GM19395 (cell line): Measurements from ENCODE around the gene FSIP2.

Experiments used
- ATAC-seq: cut with Tn5 transposase; IDR thresholded peaks from one replicate; pipeline ENCODE4 v1.9.1; 2021; ENCODE audit warnings: mild to moderate bottlenecking, moderate library complexity; ENCODE audit not compliant: unreplicated experiment

FSIP2 gene, protein sequence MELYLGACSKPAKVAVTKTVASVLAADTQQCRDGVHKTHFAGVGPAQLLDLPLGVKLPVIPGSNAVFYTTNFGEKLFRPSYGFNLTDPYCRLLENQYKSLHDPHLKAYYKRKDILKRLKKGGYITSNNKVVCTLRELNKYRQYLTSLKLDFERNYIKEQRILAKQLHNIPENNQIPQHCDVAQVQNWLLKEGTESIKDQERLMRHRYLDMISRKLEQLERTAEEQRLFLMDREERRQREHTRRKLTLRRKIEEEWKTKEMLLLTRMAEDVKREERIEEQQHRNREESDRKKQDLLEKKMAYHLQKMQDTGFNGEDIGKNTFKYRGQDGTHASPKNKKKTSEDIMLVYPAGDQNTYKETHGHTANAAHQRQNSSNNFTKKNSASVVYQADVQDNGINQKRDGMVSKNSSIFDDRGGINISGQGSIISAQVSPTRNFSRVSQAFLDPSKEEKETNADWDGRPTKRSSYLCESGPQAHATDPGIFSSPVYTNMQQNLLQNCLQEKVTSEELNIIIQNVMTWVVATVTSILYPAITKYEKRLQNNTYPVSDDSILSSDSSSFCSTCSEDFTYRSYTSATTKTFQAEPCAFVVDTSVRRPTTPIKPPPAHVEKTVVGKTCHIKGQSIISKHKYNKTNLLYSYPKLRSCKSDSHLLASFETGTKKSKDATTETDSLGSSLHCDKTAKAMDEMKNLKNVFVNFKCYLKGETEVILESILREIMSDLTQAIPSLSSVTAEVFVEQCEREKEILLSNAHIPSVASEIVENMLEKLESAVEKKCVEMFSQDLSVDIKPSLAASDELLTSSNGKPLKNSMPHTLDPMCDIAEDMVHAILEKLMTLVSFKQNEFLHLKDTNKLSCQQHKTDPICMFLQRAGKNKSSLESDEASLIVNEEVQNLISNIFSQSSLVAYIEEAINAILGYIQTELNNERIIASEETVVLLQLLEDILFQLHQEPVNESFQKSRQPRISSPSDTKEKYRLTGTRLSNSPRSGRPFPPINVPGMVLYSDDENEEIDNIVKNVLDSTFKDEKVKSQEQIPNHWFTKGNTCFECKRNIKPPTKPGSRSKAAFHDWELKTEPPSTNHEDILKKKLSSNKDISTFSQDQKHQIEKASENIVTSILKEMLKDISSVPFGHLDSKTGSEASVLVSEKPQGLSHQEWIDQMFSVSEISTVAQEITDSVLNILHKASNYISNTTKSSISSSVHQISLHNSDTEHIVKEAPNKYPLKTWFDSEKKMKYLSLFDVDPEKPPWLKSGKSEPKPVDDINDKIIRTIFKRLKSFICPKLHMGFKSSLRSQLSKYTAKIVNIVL (N-terminal part only)

DNA sequence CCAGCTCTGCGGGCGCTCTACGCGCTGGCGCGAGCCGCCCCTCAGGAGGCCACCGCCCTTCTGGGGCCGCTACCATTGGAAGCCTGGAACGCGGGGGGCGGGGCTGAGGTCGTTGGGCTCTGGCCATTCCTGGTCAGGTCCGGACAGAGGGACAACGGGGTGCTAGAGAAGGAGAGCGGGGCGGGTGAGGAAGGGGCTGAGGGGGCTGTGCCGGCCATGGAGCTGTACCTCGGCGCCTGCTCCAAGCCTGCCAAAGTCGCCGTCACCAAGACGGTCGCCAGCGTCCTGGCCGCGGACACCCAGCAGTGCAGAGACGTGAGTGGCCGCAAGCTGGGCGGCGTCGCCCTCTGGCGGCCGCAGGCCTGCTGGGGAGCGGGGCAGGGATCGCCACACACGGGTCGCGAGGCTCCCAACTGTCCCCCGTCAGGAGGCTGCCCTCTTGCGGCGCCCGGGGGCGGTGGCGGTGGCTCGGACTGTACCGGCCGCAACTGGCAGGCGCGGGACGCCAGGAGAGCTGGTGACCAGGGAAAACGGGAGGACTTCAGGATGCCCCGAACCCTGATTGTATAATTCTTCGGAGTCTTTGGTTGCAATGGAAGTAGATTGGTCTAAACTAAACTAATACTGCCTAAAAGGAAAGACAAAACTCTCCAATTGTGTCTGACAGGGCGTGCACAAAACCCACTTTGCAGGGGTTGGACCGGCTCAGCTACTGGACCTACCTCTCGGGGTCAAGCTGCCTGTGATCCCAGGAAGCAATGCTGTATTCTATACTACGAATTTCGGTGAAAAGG lies at the start of gene FSIP2:
Gene FSIP2, plus strand, starts transcription at position 126 of the 794 bp plus-strand sequence. Its CDS starts 91 bp downstream, at position 217.
- peak; percentile 93 for ATAC-seq

DNA sequence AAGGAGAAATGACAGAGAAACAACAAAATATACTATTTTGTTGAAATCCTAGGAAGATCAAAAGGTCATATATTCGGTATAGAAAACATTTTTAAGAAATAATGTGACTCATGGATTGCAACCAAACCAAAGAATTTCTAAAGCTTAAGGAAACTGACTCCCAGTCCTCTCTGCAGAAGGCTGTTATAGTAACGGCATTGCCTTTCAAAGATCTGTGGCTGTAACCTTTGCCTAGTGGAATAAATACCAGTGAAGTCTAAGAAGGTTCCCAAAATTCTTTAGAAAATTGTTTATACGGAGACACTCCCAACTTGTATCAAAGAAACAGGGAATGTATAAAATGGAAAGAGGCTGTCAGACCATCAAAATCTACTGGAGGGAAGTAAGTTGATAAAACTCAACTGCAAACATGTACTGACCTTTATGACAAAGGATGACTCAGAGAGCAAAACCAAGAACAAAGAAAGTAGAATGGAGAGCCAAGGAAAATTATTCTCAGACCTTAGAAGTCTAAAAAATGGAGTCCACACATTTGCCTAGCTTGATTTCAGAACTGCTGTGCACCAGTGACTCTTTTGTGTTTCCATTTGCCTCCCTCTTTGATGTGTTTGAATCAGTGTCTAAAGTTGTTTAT lies 48.6 kb upstream of the FSIP2 start:
- ATAC-seq = no peak

DNA sequence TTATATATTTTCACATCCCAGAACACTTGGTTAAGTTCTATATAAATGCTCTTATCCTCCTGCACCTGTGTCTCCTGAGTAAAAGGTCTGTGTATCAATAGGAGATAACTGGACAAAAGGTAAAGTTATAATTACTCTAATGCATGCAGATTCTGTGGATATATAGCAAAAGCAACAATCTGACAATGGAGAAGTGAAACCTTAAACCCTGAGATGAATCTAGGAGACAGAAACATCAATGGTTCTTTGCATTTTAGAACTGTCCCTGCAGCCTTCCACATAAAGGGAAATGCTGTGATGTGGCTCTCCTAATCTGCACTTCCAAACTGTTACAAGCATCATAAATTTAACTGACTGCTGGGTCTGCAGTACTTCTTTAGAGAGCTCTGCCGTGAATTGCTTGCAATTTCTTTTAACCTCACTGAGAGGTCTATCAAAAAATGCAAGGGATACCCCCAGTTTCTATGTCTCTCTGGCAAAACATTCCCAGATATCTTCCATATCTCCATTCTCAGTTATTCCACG lies 42.8 kb upstream of the FSIP2 start:
- no peak for ATAC-seq

DNA sequence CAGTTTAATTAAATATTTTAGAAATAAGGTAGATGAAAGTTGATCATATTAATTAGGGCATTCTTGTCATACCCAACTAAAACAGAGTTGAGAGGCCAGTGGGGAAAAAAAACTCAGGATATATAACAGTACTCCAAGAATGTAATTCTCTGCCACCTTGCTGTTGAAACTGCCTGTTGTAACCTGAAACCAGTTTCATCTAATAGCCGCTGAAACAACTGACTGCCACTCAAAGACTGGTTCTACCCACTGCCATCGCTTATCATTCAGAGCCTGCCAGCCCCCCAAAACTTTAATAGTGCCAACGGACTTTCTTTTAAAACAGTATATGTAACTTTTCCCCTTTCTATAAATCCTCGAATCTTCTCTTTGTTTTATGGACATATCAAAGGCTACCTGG lies 37.7 kb upstream of the FSIP2 start:
- ATAC-seq = no peak

DNA sequence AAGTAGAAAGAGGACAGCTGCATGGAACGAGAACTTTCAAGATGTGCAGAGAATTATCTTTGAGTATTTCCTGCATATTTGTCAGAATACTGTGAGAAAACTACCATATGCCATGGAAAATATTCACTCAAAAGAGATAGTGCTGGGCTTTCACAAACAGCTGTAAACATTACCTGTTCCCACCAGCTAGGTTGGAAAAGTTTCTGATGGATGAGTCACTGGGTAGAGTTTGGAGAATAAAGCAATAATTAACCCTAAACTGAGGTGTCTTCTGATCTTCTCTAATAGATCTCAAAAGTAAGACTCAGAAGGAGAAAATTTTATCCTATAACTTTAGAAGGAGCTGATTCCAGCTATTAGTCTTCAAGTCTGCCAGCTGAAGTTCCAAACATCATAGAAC lies 3.9 kb upstream of the FSIP2 start:
- no peak for ATAC-seq

DNA sequence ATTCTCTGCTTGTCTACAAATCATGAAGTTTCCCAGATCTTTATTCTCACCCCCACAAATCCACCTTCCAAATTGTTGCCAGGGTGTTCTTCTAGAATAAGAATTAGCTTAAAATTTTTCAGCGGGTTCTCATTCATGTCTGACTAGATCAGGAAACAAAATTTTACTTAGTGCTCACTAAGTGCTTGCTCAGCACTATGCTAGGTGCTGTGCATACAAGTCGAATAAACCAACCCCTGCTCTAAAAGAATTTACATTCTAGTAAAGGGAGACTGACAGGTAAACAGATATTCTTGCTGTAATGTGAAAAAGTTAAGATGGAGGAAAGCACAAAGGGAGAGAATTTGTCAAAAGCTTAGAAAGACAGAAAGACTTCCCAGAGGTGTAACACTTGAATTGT lies 2.4 kb upstream of the FSIP2 start:
- no peak for ATAC-seq

DNA sequence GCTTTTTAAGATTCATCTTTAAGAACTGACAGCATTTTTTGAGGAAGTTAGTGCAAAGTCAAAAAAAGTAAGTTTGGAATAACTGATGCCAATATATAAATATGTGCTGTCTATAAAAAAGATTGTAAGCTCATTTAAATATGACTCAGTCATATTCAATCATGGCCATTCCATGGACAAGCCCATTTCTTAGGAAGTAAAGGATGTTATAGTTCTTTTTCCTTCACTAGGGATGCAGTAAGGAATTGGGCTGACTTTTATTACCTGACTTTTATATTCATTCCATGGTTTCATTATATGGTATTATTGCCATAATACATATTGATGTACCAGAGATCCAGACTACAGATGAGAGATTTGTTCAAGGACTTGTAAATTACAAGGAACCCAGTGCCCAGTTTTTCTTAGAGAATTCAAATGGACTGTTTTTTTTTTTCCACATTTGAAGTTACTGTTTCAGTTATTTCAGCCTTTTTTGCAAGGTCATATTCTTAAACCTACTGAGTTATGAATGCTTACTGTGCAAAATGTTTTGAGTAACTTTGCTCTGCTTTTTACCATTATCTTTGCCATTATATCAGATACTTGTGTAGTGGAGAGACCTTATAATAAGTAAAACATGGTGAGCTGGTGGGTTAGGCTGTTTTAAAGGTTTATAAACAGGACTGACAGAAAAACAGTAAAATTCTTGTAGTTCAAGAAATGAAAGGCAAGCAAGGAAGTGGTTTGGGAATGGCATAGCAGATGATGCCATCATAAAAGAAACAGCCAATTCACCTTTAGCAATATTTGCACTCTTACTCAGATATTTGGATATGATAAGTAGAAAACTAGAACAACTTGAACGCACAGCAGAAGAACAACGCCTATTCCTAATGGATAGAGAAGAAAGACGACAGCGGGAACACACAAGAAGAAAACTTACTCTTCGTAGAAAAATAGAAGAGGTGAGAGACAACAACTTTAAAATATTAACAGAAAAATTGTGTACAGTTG lies 7.6 kb downstream of the FSIP2 start:
- ATAC-seq = no peak

DNA sequence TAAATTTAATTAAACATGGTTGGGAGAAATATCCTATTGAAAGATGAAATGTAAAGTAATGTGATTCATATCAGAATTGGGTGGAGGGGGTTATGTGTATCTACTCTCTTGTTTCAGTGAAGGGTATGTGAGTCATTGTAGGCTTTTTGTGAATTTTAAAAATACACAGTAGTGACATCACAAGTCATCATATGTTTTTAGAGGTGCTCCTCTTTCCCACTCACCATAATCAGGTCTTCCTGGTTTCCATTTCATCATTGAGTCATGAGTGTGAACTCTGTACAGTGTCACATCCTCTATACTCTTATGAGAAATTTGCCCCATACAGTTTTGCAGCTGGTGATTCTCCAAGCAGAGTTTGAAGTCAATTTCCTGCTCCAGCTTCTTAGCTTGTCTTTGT lies 18.8 kb downstream of the FSIP2 start:
- no peak for ATAC-seq

DNA sequence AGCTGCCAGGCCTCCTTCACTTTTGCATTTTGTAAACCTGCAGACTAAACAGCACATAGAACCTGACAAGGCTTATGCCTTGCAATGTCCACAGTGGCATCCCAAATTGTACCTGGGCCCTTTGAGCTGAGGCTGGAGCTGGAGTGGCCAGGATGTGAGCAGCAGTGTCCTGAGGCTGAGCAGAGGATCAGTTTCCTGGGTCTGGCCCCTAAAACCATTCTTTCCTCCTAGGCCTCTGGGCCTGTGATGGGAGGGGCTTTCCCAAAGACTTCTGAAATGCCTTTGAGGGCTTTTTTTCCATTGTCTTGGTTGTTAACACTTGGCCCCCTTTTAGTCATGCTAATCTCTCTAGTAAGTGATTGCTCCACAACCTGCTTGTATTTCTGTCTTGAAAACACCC lies 32.8 kb downstream of the FSIP2 start:
- ATAC-seq = no peak

DNA sequence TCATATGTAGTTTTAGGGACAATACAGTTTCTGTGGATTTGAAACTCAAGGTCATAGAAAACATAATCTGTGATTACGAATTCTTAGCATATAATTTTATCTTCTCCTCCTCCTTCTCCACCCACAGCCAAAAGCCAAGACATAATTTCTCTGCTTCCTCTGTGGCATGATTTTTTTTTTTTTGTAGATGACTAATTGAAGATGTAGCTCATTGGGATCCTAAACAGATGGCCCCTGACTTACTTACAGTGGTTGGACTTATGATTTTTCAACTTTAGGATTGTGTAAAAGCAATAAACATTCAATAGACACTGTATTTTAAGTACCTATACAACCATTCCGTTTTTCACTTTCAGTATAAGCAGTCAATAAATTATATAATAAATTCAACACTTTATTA lies 42.3 kb downstream of the FSIP2 start:
- ATAC-seq = no peak

DNA sequence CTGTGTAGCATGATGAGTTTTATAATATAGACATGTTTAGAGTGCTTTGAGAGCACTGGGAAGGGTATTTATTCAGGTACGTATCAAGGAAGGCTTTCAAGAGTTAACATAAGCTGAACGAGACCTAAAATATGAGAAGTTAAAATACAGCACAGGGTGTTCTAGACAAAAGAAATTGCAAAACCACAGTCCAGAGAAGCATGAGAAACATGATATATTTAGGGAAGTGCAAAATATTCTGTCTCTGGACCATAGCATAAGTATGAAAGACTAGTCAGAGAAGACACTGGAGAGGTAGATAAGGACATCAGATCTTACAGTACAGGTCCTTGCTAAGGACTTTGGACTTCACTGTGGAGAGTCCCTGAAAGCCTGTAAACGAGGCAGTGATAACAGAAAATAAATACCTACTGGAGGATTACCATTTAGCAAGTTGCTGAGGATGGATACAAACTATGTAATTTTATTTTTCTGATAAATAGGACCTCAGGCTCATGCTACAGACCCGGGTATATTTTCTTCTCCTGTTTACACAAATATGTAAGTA lies 43.7 kb downstream of the FSIP2 start:
- no peak for ATAC-seq

DNA sequence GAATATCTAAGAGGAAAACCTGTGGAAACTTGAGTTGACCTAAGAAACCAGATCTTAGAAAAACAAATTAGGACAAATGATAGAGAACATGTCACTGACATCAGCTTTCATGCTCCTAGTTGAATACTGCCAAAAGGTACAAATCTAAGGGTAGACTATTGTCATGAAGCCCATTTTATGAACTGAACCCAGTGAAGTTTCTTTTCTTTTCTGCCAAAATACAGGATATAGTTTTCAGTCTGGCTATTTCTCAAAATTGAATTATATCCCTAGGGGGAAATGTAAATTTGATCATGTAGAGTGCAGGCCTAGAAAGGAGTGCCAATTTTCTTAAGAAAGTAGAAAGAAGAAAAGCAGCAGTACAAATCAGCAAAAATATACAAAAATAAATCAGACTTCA lies 46.6 kb downstream of the FSIP2 start:
- ATAC-seq = no peak

DNA sequence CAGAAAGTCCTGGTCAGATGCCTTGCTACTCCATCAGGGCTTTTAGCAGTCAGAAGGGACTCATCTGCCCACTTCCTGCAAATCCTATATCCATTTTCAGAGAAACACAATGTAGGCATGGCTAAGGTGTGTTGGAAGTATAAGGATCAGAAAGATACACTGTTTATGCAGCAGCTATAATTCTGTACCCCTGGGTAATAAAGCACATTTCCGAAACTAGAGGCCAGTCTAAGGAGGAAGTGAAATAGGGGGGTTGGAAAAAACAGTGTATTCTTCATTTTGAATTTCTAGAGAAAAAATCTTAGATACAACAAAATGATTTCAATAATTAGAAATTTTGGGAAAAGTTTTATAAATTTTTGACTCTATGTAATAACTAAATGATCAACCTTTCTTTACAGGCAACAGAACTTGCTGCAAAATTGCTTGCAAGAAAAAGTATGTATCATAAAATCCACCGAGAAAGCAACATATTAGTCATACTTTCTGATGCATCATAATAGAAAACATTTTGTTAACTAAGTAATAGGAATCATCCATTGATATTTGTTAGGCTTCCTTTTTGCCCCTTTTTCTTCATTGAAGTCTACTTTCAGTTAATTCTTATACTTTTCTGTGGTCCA lies 47.4 kb downstream of the FSIP2 start:
- ATAC-seq = peak; percentile 82

DNA sequence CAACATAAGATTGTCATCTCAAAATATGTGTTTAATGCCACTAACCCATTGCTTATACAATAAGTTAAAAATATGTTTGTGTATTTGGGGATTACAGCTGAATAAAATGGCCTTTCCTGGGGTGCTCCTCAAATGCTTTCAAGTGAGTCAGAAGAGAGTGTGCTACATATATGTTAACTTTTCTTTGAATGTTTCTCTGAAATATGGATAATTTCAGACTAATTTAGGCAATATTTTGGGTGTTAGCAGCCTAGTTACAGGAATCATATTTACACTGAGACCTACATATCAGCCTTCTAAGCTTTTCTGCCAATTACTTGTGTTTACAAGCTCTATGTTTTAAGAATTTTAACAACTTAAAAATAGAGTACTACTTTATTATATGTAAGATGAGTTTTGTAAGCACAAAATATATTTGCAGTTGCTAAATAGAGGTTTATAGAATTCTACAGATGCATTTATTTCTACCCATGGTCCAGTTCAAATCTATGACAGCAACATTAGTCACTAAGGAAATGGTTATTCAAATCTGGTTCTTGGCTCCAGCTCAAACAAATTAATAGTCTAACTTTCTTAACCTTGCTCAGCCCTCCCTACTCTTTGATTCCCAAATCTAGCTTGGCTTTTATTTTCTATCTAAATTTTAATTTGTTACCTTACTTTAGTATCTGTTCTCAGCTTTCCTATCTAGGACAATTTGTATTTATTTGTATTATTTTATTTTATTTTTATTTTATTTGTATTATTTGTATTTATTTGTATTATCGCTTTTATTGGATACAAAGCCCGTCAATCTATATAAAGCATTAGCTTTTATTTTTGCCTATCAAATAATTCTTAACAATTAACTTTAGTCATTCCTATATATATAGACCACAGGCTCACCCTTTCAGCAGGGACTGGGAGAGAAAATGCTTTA lies 48.9 kb downstream of the FSIP2 start:
- no peak for ATAC-seq

DNA sequence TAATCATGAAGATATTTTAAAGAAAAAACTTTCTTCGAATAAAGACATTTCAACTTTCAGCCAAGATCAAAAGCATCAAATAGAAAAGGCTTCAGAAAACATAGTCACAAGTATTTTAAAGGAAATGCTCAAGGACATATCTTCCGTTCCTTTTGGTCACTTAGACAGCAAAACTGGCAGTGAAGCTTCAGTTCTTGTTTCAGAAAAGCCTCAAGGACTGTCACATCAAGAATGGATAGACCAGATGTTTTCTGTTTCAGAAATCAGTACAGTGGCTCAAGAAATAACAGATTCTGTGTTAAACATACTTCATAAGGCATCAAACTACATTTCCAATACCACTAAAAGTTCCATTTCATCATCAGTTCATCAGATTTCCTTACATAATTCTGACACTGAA lies 51.8 kb downstream of the FSIP2 start:
- peak; percentile 51 for ATAC-seq

DNA sequence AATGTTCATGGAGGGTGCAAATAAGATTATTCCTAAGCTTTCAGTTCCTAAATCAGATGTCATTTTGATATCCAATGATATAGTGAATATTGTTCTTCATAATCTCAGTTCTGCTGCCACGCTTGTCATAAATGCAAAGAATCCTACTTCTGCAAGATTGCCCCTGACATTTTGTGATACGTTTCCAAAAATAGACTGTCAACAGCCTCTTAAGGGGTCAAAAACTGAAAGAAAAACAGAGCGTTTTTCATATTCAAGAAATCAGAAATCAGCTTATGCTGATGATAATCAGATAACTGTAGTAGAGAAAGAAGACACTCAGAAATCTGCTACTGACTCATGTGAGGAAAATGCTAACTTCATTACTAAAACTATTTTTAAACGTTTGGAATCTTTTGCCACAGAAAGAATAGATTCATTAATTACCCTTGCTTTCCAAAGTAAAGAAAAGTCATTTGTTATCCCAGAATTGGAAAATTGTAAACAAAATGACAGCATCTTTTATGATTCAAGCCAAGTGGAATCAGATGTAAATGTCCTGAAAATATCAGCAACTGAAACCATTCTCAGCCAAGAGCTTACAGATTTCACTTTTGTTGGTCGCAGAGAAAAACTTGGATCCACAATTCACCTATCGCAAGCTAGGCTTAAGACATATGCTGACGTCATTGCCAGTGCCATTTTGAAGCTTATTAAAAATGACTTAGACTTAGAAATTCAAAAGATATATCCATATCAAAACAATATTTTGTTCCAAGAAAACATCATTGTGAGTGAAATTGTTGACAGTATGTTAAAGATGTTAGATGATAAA lies 55.1 kb downstream of the FSIP2 start:
- ATAC-seq = no peak
